IPS-18a (cell line): ENCODE measurements around the gene APOBEC3A.
"Not testable (repeated sequence)": the region's sequence is repeated elsewhere in the genome, so short reads cannot be mapped to it uniquely, and the experiment has no call there.

Experiments used
- H3K27ac ChIP-seq: one replicate; pipeline ENCODE4 v1.5.1; 2013; ENCODE audit warnings: low read length
- H3K27me3 ChIP-seq: one replicate; pipeline ENCODE4 v1.6.1; 2013; ENCODE audit warnings: mild to moderate bottlenecking, low read length; ENCODE audit not compliant: control insufficient read depth, insufficient read depth
- H3K36me3 ChIP-seq: one replicate; pipeline ENCODE4 v1.6.1; 2013; ENCODE audit warnings: low read depth, low read length; ENCODE audit not compliant: control insufficient read depth
- H3K4me1 ChIP-seq: one replicate; pipeline ENCODE4 v1.6.1; 2013; ENCODE audit warnings: low read depth, low read length; ENCODE audit not compliant: control insufficient read depth
- H3K4me3 ChIP-seq: one replicate; pipeline ENCODE4 v1.5.1; 2013; ENCODE audit warnings: low read length
- H3K9ac ChIP-seq: one replicate; pipeline ENCODE4 v1.6.1; 2013; ENCODE audit warnings: mild to moderate bottlenecking, low read length, moderate library complexity
- H3K9me3 ChIP-seq: one replicate; pipeline ENCODE4 v1.6.1; 2013; ENCODE audit warnings: low read depth, low read length; ENCODE audit not compliant: control insufficient read depth

APOBEC3A gene

GRCh38 chr22:38953577-38954413, 3.6 kb upstream of the APOBEC3A start:
- Histone ChIP-seq H3K27me3 (no peaks in the 10 kb centered on the region), H3K27ac (no peak overlapping the region), H3K4me3 (no peak overlapping the region)

GRCh38 chr22:38954414-38955043, 2.9 kb upstream of the APOBEC3A start:
- no peaks in the 10 kb centered on the region for H3K27me3 ChIP-seq
- H3K9ac ChIP-seq = no peak overlapping the region
- H3K36me3 ChIP-seq = no peaks in the 10 kb centered on the region
- no peaks in the 10 kb centered on the region for H3K9me3 ChIP-seq
- H3K4me3 ChIP-seq = no peak overlapping the region
- no peak overlapping the region for H3K27ac ChIP-seq
- H3K4me1 ChIP-seq = no peaks in the 10 kb centered on the region

More at GRCh38 chr22:38953577-38954413, 3.6 kb upstream of the APOBEC3A start:
- H3K9ac ChIP-seq = no peak overlapping the region
- no peaks in the 10 kb centered on the region for H3K36me3 ChIP-seq
- no peaks in the 10 kb centered on the region for H3K9me3 ChIP-seq
- no peaks in the 10 kb centered on the region for H3K4me1 ChIP-seq

- Histone ChIP-seq H3K9ac (no peak overlapping the region), H3K9me3 (no peaks in the 10 kb centered on the region)
Measured at GRCh38 chr22:38955250-38955905, 2.0 kb upstream of the APOBEC3A start.

GRCh38 chr22:38955926-38956325, 1.5 kb upstream of the APOBEC3A start:
- no peaks in the 10 kb centered on the region for H3K9me3 ChIP-seq
- H3K27me3 ChIP-seq = no peaks in the 10 kb centered on the region
- H3K4me1 ChIP-seq = no peaks in the 10 kb centered on the region
- no peak overlapping the region for H3K27ac ChIP-seq
- H3K4me3 ChIP-seq = no peak overlapping the region
- no peak overlapping the region for H3K9ac ChIP-seq
- H3K36me3 ChIP-seq = no peaks in the 10 kb centered on the region

More at GRCh38 chr22:38955250-38955905, 2.0 kb upstream of the APOBEC3A start:
- no peak overlapping the region for H3K4me3 ChIP-seq
- no peaks in the 10 kb centered on the region for H3K36me3 ChIP-seq
- H3K27me3 ChIP-seq = no peaks in the 10 kb centered on the region
- H3K27ac ChIP-seq = no peak overlapping the region
- no peaks in the 10 kb centered on the region for H3K4me1 ChIP-seq

- H3K4me1 ChIP-seq = no peaks in the 10 kb centered on the region
- H3K9ac ChIP-seq = no peak overlapping the region
- H3K9me3 ChIP-seq = no peaks in the 10 kb centered on the region
- H3K27me3 ChIP-seq = no peaks in the 10 kb centered on the region
- no peak overlapping the region for H3K27ac ChIP-seq
- H3K36me3 ChIP-seq = no peaks in the 10 kb centered on the region
- no peak overlapping the region for H3K4me3 ChIP-seq
Measured at GRCh38 chr22:38956551-38956950, 858 bp upstream of the APOBEC3A start.

GRCh38 chr22:38957808-38958650, 620 bp downstream of the APOBEC3A start:
- no peak overlapping the region for H3K27ac ChIP-seq
- H3K4me1 ChIP-seq = no peaks in the 10 kb centered on the region
- no peak overlapping the region for H3K4me3 ChIP-seq
- H3K36me3 ChIP-seq = no peaks in the 10 kb centered on the region
- no peaks in the 10 kb centered on the region for H3K9me3 ChIP-seq
- H3K27me3 ChIP-seq = no peaks in the 10 kb centered on the region
- H3K9ac ChIP-seq = no peak overlapping the region

GRCh38 chr22:38958651-38958943, 1.2 kb downstream of the APOBEC3A start:
- H3K9me3 ChIP-seq, H3K36me3 ChIP-seq, H3K27me3 ChIP-seq, H3K4me3 ChIP-seq, H3K27ac ChIP-seq, H3K9ac ChIP-seq, H3K4me1 ChIP-seq: not testable (repeated sequence)

GRCh38 chr22:38959590-38959989, 2.2 kb downstream of the APOBEC3A start:
- no peak overlapping the region for H3K9ac ChIP-seq
- no peak overlapping the region for H3K4me3 ChIP-seq
- H3K27me3 ChIP-seq = no peaks in the 10 kb centered on the region
- no peaks in the 10 kb centered on the region for H3K36me3 ChIP-seq
- no peaks in the 10 kb centered on the region for H3K4me1 ChIP-seq
- H3K9me3 ChIP-seq = no peaks in the 10 kb centered on the region
- H3K27ac ChIP-seq = no peak overlapping the region

GRCh38 chr22:38960673-38961072, 3.3 kb downstream of the APOBEC3A start:
- not testable (repeated sequence) for H3K9me3 ChIP-seq, H3K27me3 ChIP-seq, H3K4me3 ChIP-seq, H3K4me1 ChIP-seq, H3K36me3 ChIP-seq, H3K9ac ChIP-seq, H3K27ac ChIP-seq

- H3K9ac ChIP-seq, H3K4me3 ChIP-seq, H3K27me3 ChIP-seq, H3K36me3 ChIP-seq, H3K27ac ChIP-seq, H3K4me1 ChIP-seq, H3K9me3 ChIP-seq: not testable (repeated sequence)
Measured at GRCh38 chr22:38963291-38963738, 5.9 kb downstream of the APOBEC3A start.

- H3K4me1 ChIP-seq = peaks cover 8% of the 10 kb centered on the region
- no peak overlapping the region for H3K27ac ChIP-seq
- H3K27me3 ChIP-seq = no peaks in the 10 kb centered on the region
- H3K4me3 ChIP-seq = no peak overlapping the region
- H3K9me3 ChIP-seq = no peaks in the 10 kb centered on the region
- no peaks in the 10 kb centered on the region for H3K36me3 ChIP-seq
- H3K9ac ChIP-seq = no peak overlapping the region
Measured at GRCh38 chr22:38963872-38964271, 6.5 kb downstream of the APOBEC3A start.
